GM21367 (cell line): ENCODE measurements around the gene ERGIC1.
A peak's percentile ranks its signal among the peaks of the same experiment; 100 is the strongest.
"Not testable (repeated sequence)": the region's sequence is repeated elsewhere in the genome, so short reads cannot be mapped to it uniquely, and the experiment has no call there.

ENCODE experiments used
- ATAC-seq: cut with Tn5 transposase; IDR thresholded peaks from one replicate; pipeline ENCODE4 v1.9.1; 2021; ENCODE audit not compliant: unreplicated experiment

ERGIC1 gene

GRCh38 chr5:172833686-172834414 is at the start of gene ERGIC1:
ERGIC1 (plus strand) TSS chr5:172834251; CDS start chr5:172834414, 163 bp downstream.
- ATAC-seq, result peak; percentile 46

- no peak for ATAC-seq
Measured at GRCh38 chr5:172785429-172786088, 48.5 kb upstream of the ERGIC1 start.

GRCh38 chr5:172786736-172787462 is 47.2 kb upstream of the ERGIC1 start:
- ATAC-seq, result no peak

- not testable (repeated sequence) for ATAC-seq
Measured at GRCh38 chr5:172787538-172787937, 46.5 kb upstream of the ERGIC1 start.

- no peak for ATAC-seq
Measured at GRCh38 chr5:172788771-172789686, 45.0 kb upstream of the ERGIC1 start.

- ATAC-seq, result no peak
Measured at GRCh38 chr5:172789687-172790495, 44.2 kb upstream of the ERGIC1 start.

- ATAC-seq, result no peak
Measured at GRCh38 chr5:172790496-172790889, 43.6 kb upstream of the ERGIC1 start.

- no peak for ATAC-seq
Measured at GRCh38 chr5:172791286-172791685, 42.8 kb upstream of the ERGIC1 start.

- ATAC-seq, result no peak
Measured at GRCh38 chr5:172791726-172792445, 42.2 kb upstream of the ERGIC1 start.

- ATAC-seq, result no peak
Measured at GRCh38 chr5:172792701-172793570, 41.1 kb upstream of the ERGIC1 start.

GRCh38 chr5:172793577-172794488 is 40.2 kb upstream of the ERGIC1 start:
- no peak for ATAC-seq

GRCh38 chr5:172795318-172795977 is 38.6 kb upstream of the ERGIC1 start:
- ATAC-seq, result no peak

GRCh38 chr5:172796306-172796705 is 37.7 kb upstream of the ERGIC1 start:
- ATAC-seq, result no peak

GRCh38 chr5:172797771-172798191 is 36.3 kb upstream of the ERGIC1 start:
- ATAC-seq, result no peak

- no peak for ATAC-seq
Measured at GRCh38 chr5:172798422-172799215, 35.4 kb upstream of the ERGIC1 start.

- no peak for ATAC-seq
Measured at GRCh38 chr5:172799416-172799815, 34.6 kb upstream of the ERGIC1 start.
